Measurements from ENCODE around the gene ASIC1. TPM values are rescaled to one million over a fixed set of nuclear protein-coding genes. Genes with fewer than 3 reads are reported as not detected.

ASIC1 gene
- total RNA-seq, 2 donors from 2014 or later = 4.2 to 5.2 TPM

DNA sequence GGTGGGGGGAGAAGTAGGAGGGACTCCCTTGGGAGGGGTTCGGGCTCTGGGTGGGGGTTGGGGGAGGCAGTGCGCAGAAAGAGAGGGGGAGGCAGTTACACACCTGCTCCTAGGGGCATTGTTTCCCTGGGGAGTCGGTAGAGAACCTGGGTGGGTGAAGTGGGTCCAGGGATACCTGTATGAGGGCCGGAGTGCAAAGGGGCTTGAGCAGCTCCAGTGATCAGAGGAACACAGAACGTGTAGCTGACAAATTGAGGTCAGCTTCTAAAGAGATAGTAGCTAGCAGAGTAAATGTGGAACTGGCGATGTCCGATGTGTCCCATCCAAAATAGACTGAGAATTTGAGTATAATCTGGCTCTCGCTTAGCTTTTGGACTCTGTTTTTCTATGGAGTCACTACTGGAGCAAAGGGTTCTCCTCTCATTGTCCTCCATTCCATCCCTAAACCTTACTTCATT, 28.2 kb downstream of the ASIC1 start:
- no peaks in the 10 kb centered on the region for H3K9me3 ChIP-seq (ENCODE audit: control insufficient read depth, low read length)
- peaks cover 44% of the 10 kb centered on the region for H3K36me3 Mint-ChIP-seq (ENCODE audit: low read depth)
- 30 to 35% methylated on average over 6 to 8 of the region's 8 CpGs for WGBS, 2 experiments (ENCODE audit: insufficient coverage in 1 of 2, insufficient read length in 1 of 2)
- no peaks in the 10 kb centered on the region for H3K4me1 ChIP-seq (ENCODE audit: control insufficient read depth, insufficient read depth, low read length)
- peak overlapping the region; percentile 88 for H3K27ac Mint-ChIP-seq
- H3K27me3 Mint-ChIP-seq (ENCODE audit: insufficient read depth) = peaks cover 21% of the 10 kb centered on the region
- peak overlapping the region; percentile 97 for H3K27ac ChIP-seq (ENCODE audit: low read depth, low read length)
- no peaks in the 10 kb centered on the region for H3K27me3 ChIP-seq (ENCODE audit: control insufficient read depth, insufficient read depth, low read length, poor library complexity, severe bottlenecking)
- H3K4me3 Mint-ChIP-seq = peak overlapping the region; percentile 79
- peaks cover 4% of the 10 kb centered on the region for H3K4me1 Mint-ChIP-seq
- peak overlapping the region; percentile 18 for H3K9ac ChIP-seq (ENCODE audit: extremely low read depth, low read length, poor library complexity, severe bottlenecking)
- peaks cover 42% of the 10 kb centered on the region for H3K36me3 ChIP-seq (ENCODE audit: control insufficient read depth, insufficient read depth, low read length)
- H3K9me3 Mint-ChIP-seq = no peaks in the 10 kb centered on the region
- H3K4me3 ChIP-seq (ENCODE audit: low read length) = peak overlapping the region; percentile 100
- no peak for DNase-seq
- TF ChIP-seq, protein P1, sequence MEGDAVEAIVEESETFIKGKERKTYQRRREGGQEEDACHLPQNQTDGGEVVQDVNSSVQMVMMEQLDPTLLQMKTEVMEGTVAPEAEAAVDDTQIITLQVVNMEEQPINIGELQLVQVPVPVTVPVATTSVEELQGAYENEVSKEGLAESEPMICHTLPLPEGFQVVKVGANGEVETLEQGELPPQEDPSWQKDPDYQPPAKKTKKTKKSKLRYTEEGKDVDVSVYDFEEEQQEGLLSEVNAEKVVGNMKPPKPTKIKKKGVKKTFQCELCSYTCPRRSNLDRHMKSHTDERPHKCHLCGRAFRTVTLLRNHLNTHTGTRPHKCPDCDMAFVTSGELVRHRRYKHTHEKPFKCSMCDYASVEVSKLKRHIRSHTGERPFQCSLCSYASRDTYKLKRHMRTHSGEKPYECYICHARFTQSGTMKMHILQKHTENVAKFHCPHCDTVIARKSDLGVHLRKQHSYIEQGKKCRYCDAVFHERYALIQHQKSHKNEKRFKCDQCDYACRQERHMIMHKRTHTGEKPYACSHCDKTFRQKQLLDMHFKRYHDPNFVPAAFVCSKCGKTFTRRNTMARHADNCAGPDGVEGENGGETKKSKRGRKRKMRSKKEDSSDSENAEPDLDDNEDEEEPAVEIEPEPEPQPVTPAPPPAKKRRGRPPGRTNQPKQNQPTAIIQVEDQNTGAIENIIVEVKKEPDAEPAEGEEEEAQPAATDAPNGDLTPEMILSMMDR (conservative IDR thresholded peaks at IDR 0.05) = no peak

DNA sequence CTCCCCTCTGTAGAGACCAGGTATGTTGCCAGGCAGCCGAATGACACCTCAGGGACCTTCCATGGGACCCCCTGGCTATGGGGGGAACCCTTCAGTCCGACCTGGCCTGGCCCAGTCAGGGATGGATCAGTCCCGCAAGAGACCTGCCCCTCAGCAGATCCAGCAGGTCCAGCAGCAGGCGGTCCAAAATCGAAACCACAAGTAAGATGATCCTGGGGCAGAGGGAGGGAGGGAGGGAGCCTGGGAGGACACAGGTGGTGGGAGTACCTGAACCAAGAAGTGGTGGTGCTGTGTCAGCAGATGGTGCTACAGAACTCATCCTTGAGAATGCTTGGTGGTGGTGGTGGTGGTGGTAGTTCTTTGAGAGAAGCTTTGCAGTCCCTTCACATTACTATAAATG, 28.8 kb downstream of the ASIC1 start:
- Mint-ChIP-seq H3K27ac (peak overlapping the region; percentile 88), H3K27me3 (ENCODE audit: insufficient read depth) (peaks cover 17% of the 10 kb centered on the region), H3K4me3 (peak overlapping the region; percentile 79), H3K9me3 (no peaks in the 10 kb centered on the region), H3K4me1 (peaks cover 4% of the 10 kb centered on the region), H3K36me3 (ENCODE audit: low read depth) (peaks cover 48% of the 10 kb centered on the region)
- WGBS, 2 experiments (ENCODE audit: insufficient coverage in 1 of 2, insufficient read length in 1 of 2) = 92 to 94% methylated on average over 2 to 5 of the region's 5 CpGs
- Histone ChIP-seq H3K9ac (ENCODE audit: extremely low read depth, low read length, poor library complexity, severe bottlenecking) (no peak overlapping the region), H3K9me3 (ENCODE audit: control insufficient read depth, low read length) (no peaks in the 10 kb centered on the region), H3K36me3 (ENCODE audit: control insufficient read depth, insufficient read depth, low read length) (peaks cover 44% of the 10 kb centered on the region), H3K4me1 (ENCODE audit: control insufficient read depth, insufficient read depth, low read length) (no peaks in the 10 kb centered on the region), H3K27ac (ENCODE audit: low read depth, low read length) (no peak overlapping the region), H3K27me3 (ENCODE audit: control insufficient read depth, insufficient read depth, low read length, poor library complexity, severe bottlenecking) (no peaks in the 10 kb centered on the region), H3K4me3 (ENCODE audit: low read length) (peak overlapping the region; percentile 100)
- DNase-seq = no peak
- TF ChIP-seq, protein P1 (conservative IDR thresholded peaks at IDR 0.05) = no peak

DNA sequence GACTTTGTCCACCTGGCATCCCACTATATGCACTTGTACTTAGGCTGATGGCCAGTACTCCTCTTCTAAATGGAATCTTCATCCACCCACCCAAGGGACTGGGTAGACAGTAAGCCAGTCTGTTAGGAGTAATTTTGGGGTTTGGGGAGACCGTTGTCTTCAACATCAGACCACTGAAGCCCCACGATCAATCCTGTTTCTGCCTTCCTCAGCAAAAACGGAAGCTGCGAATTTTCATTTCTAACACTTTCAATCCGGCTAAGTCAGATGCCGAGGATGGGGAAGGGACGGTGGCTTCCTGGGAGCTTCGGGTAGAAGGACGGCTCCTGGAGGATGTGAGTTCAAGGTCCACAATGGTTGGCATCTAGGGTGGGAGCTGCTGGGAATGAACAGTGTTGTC, 29.8 kb downstream of the ASIC1 start:
- H3K9me3 ChIP-seq (ENCODE audit: control insufficient read depth, low read length) = no peaks in the 10 kb centered on the region
- Mint-ChIP-seq H3K27me3 (ENCODE audit: insufficient read depth) (peaks cover 7% of the 10 kb centered on the region), H3K9me3 (no peaks in the 10 kb centered on the region), H3K36me3 (ENCODE audit: low read depth) (peaks cover 58% of the 10 kb centered on the region), H3K4me3 (no peak overlapping the region), H3K4me1 (peaks cover 4% of the 10 kb centered on the region), H3K27ac (no peak overlapping the region)
- TF ChIP-seq, protein P1 (conservative IDR thresholded peaks at IDR 0.05) = no peak
- no peak for DNase-seq
- no peaks in the 10 kb centered on the region for H3K27me3 ChIP-seq (ENCODE audit: control insufficient read depth, insufficient read depth, low read length, poor library complexity, severe bottlenecking)
- peaks cover 54% of the 10 kb centered on the region for H3K36me3 ChIP-seq (ENCODE audit: control insufficient read depth, insufficient read depth, low read length)
- H3K4me1 ChIP-seq (ENCODE audit: control insufficient read depth, insufficient read depth, low read length) = no peaks in the 10 kb centered on the region
- no peak overlapping the region for H3K9ac ChIP-seq (ENCODE audit: extremely low read depth, low read length, poor library complexity, severe bottlenecking)
- H3K4me3 ChIP-seq (ENCODE audit: low read length) = no peak overlapping the region
- H3K27ac ChIP-seq (ENCODE audit: low read depth, low read length) = no peak overlapping the region
- WGBS, 2 experiments (ENCODE audit: insufficient coverage in 1 of 2, insufficient read length in 1 of 2) = 94 to 96% methylated on average over 8 to 9 of the region's 9 CpGs
